ENCODE measurements around the gene CELA2B.

The CELA2B gene

DNA sequence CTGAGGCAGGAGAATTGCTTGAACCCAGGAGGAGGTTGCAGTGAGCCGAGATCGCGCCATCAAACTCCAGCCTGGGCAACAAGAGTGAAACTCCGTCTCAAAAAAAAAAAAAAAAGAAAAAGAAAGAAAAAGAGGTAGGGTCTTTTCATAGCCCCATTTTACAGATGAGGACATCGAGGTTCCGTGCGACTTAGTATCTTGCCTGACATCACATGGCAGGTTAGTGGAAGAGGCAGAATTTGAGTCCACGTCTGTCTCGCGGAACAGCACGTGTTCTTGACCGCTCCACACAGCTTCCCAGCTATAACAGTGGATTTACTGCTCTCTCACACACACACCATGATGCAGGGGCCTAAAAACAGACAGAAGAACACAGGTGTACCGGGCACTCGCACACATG lies 36.6 kb upstream of the CELA2B start:
- TF ChIP-seq, protein P1, sequence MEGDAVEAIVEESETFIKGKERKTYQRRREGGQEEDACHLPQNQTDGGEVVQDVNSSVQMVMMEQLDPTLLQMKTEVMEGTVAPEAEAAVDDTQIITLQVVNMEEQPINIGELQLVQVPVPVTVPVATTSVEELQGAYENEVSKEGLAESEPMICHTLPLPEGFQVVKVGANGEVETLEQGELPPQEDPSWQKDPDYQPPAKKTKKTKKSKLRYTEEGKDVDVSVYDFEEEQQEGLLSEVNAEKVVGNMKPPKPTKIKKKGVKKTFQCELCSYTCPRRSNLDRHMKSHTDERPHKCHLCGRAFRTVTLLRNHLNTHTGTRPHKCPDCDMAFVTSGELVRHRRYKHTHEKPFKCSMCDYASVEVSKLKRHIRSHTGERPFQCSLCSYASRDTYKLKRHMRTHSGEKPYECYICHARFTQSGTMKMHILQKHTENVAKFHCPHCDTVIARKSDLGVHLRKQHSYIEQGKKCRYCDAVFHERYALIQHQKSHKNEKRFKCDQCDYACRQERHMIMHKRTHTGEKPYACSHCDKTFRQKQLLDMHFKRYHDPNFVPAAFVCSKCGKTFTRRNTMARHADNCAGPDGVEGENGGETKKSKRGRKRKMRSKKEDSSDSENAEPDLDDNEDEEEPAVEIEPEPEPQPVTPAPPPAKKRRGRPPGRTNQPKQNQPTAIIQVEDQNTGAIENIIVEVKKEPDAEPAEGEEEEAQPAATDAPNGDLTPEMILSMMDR (conservative IDR thresholded peaks at IDR 0.05; ENCODE audit: control insufficient read depth, insufficient read depth, low read depth, low read length), result no peak
- no peak for DNase-seq (ENCODE audit: low read depth)
- no peak overlapping the region for H3K4me3 ChIP-seq (ENCODE audit: control insufficient read depth, low read depth, low read length)

DNA sequence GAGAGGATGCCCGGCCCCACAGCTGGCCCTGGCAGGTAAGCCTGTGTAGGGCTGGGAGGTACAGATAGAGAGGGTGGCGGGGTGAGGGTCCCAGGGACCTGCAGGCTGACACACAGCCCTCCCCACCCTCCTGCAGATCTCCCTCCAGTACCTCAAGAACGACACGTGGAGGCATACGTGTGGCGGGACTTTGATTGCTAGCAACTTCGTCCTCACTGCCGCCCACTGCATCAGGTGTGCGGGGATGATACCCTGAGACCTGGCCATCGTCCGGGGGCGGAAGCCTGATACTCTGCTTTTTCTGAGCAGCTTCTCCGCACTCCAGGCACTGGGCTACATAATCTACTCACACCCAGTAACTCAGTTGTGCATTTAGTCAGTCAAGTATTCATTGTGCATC lies 35.5 kb upstream of the CELA2B start:
- TF ChIP-seq, protein P1 (conservative IDR thresholded peaks at IDR 0.05; ENCODE audit: control insufficient read depth, insufficient read depth, low read depth, low read length), result no peak
- no peak for DNase-seq (ENCODE audit: low read depth)
- no peak overlapping the region for H3K4me3 ChIP-seq (ENCODE audit: control insufficient read depth, low read depth, low read length)

DNA sequence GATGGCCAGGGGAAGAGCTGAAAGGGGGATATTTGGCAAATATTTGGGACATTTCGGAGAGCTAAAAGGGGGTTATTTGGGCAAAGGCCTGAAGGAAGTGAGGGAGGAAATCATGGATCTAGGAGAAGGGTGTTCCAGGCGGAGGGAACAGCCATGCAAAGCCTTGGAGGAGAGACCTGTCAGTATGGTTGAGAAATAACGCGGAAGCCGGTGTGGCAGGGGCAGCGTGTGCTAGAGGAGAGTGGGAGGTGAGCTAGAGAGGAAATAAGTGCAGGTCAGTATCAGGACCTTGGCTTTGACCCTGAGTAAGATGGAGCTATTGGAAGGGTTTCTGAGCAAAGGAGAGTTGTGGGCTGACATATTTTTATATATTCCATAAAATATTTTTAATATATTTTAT lies 34.7 kb upstream of the CELA2B start:
- H3K4me3 ChIP-seq (ENCODE audit: control insufficient read depth, low read depth, low read length), result no peak overlapping the region
- DNase-seq (ENCODE audit: low read depth), result no peak
- TF ChIP-seq, protein P1 (conservative IDR thresholded peaks at IDR 0.05; ENCODE audit: control insufficient read depth, insufficient read depth, low read depth, low read length), result no peak

DNA sequence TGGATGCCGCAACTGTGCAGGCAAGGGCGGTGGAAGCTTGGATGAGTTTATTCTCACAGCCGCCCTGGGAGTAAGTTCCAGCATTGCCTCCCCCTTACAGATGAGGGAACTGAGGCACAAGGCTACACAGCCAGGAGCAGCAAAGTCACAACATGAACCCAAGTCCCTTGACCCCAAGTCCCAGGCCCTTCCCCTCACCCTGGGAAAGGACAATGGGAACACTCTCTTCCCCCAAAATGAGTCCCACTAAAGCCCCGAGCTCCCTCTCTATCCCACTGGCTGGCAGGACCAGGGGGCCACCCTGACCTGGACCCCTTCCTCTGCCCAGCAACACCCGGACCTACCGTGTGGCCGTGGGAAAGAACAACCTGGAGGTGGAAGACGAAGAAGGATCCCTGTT lies 33.8 kb upstream of the CELA2B start:
- H3K4me3 ChIP-seq (ENCODE audit: control insufficient read depth, low read depth, low read length), result no peak overlapping the region
- no peak for DNase-seq (ENCODE audit: low read depth)
- TF ChIP-seq, protein P1 (conservative IDR thresholded peaks at IDR 0.05; ENCODE audit: control insufficient read depth, insufficient read depth, low read depth, low read length), result no peak

DNA sequence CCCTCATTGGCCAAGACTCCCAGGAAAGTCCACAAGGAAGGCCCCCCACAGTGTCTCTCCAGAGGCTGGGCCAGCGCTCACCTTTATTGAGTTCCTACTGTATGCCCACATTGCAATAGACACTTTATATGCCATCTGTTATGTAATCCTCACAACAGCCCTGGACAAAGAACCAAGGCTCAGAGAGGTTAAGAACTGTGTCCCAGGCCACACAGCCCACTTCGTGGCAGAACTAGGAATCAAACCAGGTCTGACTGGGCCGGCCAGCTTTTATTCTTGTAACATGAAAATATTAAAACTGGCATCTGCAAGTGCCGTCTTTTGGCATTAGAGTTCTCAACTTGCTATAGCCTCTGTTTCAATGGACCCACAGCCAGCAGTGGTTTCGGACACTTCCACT lies 33.1 kb upstream of the CELA2B start:
- no peak for DNase-seq (ENCODE audit: low read depth)
- TF ChIP-seq, protein P1 (conservative IDR thresholded peaks at IDR 0.05; ENCODE audit: control insufficient read depth, insufficient read depth, low read depth, low read length), result no peak
- H3K4me3 ChIP-seq (ENCODE audit: control insufficient read depth, low read depth, low read length), result no peak overlapping the region

DNA sequence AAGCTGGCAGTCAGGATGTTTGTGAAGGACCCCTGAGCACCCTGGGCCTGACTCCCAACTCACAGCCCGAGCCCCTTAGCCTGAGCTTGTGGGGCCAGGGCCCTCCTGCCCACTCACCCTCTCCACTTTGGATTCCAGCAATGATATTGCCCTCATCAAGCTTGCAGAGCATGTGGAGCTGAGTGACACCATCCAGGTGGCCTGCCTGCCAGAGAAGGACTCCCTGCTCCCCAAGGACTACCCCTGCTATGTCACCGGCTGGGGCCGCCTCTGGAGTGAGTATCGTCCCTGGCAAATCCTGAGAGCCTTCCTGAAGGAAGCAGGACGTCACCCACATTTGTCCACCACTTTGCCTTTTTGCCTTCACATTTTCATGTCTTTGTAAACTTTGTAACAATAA lies 32.6 kb upstream of the CELA2B start:
- TF ChIP-seq, protein P1 (conservative IDR thresholded peaks at IDR 0.05; ENCODE audit: control insufficient read depth, insufficient read depth, low read depth, low read length), result no peak
- no peak overlapping the region for H3K4me3 ChIP-seq (ENCODE audit: control insufficient read depth, low read depth, low read length)
- no peak for DNase-seq (ENCODE audit: low read depth)

Data from fibroblast of mammary gland (primary cell).